OCI-LY3 (cell line): ENCODE measurements around the gene NTRK2.

Source experiments
- H2AFZ ChIP-seq: fragments of 200-600, 300-600 bp; shearing (Covaris generic); 2 replicates; pipeline ENCODE4 v1.6.0; 2014; ENCODE audit warnings: antibody characterized with exemption, low read depth, low read length
- H3K27ac ChIP-seq: fragments of 200-600, 300-600 bp; sonication (generic); 2 replicates; pipeline ENCODE4 v1.5.1; 2014; ENCODE audit warnings: mild to moderate bottlenecking, low read length, moderate library complexity, mixed read lengths
- H3K27me3 ChIP-seq: fragments of 200-600, 300-600 bp; sonication (generic); 2 replicates; pipeline ENCODE4 v1.6.1; 2014; ENCODE audit warnings: low read depth, low read length, mixed read lengths
- H3K36me3 ChIP-seq: fragments of 200-600, 300-600 bp; sonication (generic); replicated peaks from 2 replicates; pipeline ENCODE3; 2014; ENCODE audit warnings: low read depth, low read length, mixed read lengths
- H3K4me1 ChIP-seq: fragments of 300-600, 200-600 bp; sonication (generic); 2 replicates; pipeline ENCODE4 v1.6.1; 2014; ENCODE audit warnings: low read length, mixed read lengths
- H3K4me2 ChIP-seq: fragments of 200-600, 300-600 bp; sonication (generic); 2 replicates; pipeline ENCODE4 v1.6.1; 2014; ENCODE audit warnings: low read length, mixed read lengths
- H3K4me3 ChIP-seq: fragments of 300-600, 200-600 bp; sonication (generic); 2 replicates; pipeline ENCODE4 v1.5.1; 2014; ENCODE audit warnings: antibody characterized with exemption, mild to moderate bottlenecking, low read length, moderate library complexity
- H3K79me2 ChIP-seq: fragments of 300-600, 200-600 bp; shearing (Covaris generic); 2 replicates; pipeline ENCODE4 v1.6.1; 2014; ENCODE audit warnings: mild to moderate bottlenecking, low read length, mixed read lengths
- H3K9ac ChIP-seq: fragments of 300-600, 200-600 bp; shearing (Covaris generic); 2 replicates; pipeline ENCODE4 v1.6.0; 2014; ENCODE audit warnings: mild to moderate bottlenecking, low read length, moderate library complexity
- H3K9me3 ChIP-seq: fragments of 200-600, 300-600 bp; shearing (Covaris generic); 2 replicates; pipeline ENCODE4 v1.6.1; 2014; ENCODE audit warnings: low read length, mixed read lengths; ENCODE audit not compliant: insufficient read depth
- H4K20me1 ChIP-seq: fragments of 200-600, 300-600 bp; sonication (generic); 2 replicates; pipeline ENCODE4 v1.6.1; 2016; ENCODE audit warnings: low read length, mixed read lengths; ENCODE audit not compliant: insufficient read depth
- EZH2phosphoT487 ChIP-seq: fragments of 200-600 bp; shearing (Covaris generic); IDR thresholded peaks from 2 replicates; pipeline ENCODE4 v1.6.1; 2018; ENCODE audit warnings: antibody characterized with exemption, mixed run types, low read depth
- TF ChIP-seq, protein P1 (sequence below): fragments of 200-600, 300-600 bp; sonication (generic); IDR thresholded peaks from 2 replicates; pipeline ENCODE4 v1.5.1; 2014; ENCODE audit warnings: antibody characterized with exemption, low read length, low read depth

The NTRK2 gene

DNA sequence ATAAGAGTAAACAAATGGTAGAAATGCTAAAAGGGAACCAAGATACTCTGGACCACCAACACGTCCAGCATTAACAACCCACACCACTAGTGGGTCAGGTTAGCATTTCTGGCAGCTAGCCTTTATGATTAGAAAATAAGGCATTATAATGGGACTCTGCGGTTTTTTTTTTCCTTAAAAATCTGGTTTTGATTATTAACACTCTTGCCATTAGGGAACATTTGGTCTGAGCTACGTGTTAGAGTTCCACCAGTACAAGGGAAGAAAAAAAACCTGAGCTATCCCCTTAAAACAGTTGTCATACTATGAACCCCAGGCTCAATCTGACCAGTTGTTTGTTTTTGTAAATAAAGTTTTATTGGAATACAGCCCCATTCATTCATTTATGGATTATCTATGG, 110.4 kb downstream of the NTRK2 start:
- H3K4me1 ChIP-seq = peaks cover 12% of the 10 kb centered on the region
- H3K27me3 ChIP-seq = 0 out of 2 replicates have a peak, but pooled peaks cover 3% of the 10 kb centered on the region

DNA sequence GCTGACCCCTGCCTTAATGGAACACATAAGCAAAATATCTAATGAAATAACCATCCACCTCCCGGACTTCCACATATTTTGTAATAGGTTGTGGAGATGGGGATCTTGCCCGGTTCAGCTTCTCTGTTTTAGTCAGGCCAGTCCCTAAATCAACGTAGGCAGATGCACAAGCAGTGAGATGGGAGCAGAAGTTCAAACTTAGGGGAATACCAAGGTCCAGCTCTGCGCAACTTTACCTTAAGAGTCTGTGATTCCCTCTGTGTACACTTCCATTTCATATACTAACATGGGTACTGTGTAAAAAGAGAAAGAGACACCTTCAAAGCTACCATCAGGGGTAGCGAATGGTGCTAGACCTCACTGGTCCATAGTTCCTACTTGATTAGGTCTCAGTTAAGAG, 110.9 kb downstream of the NTRK2 start:
- TF ChIP-seq EZH2phosphoT487 = no peak
- TF ChIP-seq, protein P1, sequence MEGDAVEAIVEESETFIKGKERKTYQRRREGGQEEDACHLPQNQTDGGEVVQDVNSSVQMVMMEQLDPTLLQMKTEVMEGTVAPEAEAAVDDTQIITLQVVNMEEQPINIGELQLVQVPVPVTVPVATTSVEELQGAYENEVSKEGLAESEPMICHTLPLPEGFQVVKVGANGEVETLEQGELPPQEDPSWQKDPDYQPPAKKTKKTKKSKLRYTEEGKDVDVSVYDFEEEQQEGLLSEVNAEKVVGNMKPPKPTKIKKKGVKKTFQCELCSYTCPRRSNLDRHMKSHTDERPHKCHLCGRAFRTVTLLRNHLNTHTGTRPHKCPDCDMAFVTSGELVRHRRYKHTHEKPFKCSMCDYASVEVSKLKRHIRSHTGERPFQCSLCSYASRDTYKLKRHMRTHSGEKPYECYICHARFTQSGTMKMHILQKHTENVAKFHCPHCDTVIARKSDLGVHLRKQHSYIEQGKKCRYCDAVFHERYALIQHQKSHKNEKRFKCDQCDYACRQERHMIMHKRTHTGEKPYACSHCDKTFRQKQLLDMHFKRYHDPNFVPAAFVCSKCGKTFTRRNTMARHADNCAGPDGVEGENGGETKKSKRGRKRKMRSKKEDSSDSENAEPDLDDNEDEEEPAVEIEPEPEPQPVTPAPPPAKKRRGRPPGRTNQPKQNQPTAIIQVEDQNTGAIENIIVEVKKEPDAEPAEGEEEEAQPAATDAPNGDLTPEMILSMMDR = no peak
- Histone ChIP-seq H3K27ac (no peak overlapping the region), H3K9me3 (no peaks in the 10 kb centered on the region), H4K20me1 (no peaks in the 10 kb centered on the region), H3K4me1 (peaks cover 12% of the 10 kb centered on the region), H3K27me3 (0 out of 2 replicates have a peak, but pooled peaks cover 3% of the 10 kb centered on the region), H3K4me2 (peak overlapping the region; percentile 3; the same call in 1 of the 2 replicates), H2AFZ (peak overlapping the region; percentile 12; the same call in 1 of the 2 replicates), H3K36me3 (no peaks in the 10 kb centered on the region), H3K79me2 (no peaks in the 10 kb centered on the region), H3K9ac (no peak overlapping the region), H3K4me3 (no peak overlapping the region)

More for the DNA sequence above, 110.4 kb downstream of the NTRK2 start:
- H3K27ac ChIP-seq = no peak overlapping the region
- H3K9ac ChIP-seq = no peak overlapping the region
- TF ChIP-seq, protein P1 = no peak
- no peak for TF ChIP-seq EZH2phosphoT487
- H3K79me2 ChIP-seq = no peaks in the 10 kb centered on the region
- no peaks in the 10 kb centered on the region for H3K9me3 ChIP-seq
- H3K4me2 ChIP-seq = no peak overlapping the region
- H3K36me3 ChIP-seq = no peaks in the 10 kb centered on the region
- H2AFZ ChIP-seq = 0 out of 2 replicates have a peak overlapping the region, but pooled peaks have one; percentile 12
- no peaks in the 10 kb centered on the region for H4K20me1 ChIP-seq
- H3K4me3 ChIP-seq = no peak overlapping the region

DNA sequence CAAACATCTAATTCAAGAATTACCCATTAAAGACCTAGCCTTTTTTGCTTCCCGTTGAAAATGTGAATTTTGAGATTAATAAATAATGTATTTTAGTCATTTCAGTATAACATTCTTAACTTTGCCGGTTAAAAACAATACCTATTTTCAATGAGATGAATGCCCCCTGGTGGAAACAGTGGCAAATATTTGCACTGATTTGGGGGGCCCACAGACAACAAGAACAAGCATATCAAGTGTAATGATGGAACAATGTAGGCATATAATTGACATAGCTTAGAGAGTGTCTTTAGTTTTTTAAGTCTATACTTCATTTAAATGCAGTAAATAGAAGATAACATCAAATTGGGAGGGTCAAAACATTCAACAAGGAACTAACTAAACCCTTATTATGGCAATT, 111.9 kb downstream of the NTRK2 start:
- Histone ChIP-seq H3K4me3 (no peak overlapping the region), H3K27ac (no peak overlapping the region), H3K79me2 (no peaks in the 10 kb centered on the region), H2AFZ (no peak overlapping the region), H4K20me1 (no peaks in the 10 kb centered on the region), H3K9me3 (no peaks in the 10 kb centered on the region), H3K4me2 (0 out of 2 replicates have a peak overlapping the region, but pooled peaks have one; percentile 6), H3K4me1 (peaks cover 12% of the 10 kb centered on the region), H3K36me3 (no peaks in the 10 kb centered on the region), H3K9ac (no peak overlapping the region), H3K27me3 (0 out of 2 replicates have a peak, but pooled peaks cover 3% of the 10 kb centered on the region)
- TF ChIP-seq, protein P1 = peak; percentile 78
- TF ChIP-seq EZH2phosphoT487 = no peak

DNA sequence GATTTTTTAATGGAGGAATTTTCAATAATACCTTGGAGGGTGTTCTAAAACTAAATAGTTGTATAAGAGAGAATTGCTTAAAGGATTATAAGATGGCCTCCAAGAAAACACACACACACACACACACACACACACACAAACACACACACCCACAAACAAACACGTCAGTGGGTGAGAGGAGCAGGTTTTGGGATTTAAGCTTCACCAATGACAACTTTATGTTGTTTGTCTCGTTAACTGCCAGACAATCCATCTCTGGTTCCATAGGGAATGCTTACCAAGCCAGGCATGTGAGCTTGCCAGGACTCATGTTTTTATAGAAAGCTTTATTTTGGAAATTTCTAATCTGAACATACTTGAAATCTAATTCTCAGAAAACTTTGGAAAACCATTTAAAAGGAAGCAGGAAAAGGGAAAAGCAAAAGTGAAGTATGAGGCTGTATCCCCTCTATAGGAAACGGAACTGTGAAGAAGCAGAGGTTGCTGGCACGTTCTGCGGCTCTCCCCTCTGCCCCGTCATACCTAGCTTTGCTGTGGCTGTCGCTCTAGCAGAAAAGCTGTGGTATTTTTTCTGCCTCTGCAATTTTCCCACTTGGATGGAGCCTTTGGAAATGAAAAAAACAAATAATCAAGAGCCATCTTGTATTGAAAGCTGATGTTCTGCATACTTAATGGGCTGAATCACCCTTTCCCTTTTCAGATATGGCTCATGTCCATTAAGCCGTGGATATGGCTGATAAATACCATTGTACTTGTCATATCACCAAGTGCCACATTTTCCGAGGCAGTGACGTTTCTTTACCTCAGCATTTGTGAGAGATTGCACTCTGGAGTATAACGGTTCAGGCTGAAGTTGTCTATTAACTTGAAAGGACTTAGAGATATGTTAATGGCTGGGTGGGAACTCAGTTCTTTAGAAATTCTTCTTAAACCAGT, 112.7 kb downstream of the NTRK2 start:
- no peak overlapping the region for H3K4me3 ChIP-seq
- H3K27me3 ChIP-seq = 0 out of 2 replicates have a peak, but pooled peaks cover 3% of the 10 kb centered on the region
- H3K27ac ChIP-seq = no peak overlapping the region
- no peak overlapping the region for H3K9ac ChIP-seq
- TF ChIP-seq EZH2phosphoT487 = no peak
- TF ChIP-seq, protein P1 = no peak
- H3K36me3 ChIP-seq = no peaks in the 10 kb centered on the region
- H3K4me1 ChIP-seq = peaks cover 12% of the 10 kb centered on the region
- no peaks in the 10 kb centered on the region for H4K20me1 ChIP-seq
- no peak overlapping the region for H2AFZ ChIP-seq
- no peak overlapping the region for H3K4me2 ChIP-seq
- no peaks in the 10 kb centered on the region for H3K79me2 ChIP-seq
- no peaks in the 10 kb centered on the region for H3K9me3 ChIP-seq
